Measurements from ENCODE around the gene XRN2.

DNA sequence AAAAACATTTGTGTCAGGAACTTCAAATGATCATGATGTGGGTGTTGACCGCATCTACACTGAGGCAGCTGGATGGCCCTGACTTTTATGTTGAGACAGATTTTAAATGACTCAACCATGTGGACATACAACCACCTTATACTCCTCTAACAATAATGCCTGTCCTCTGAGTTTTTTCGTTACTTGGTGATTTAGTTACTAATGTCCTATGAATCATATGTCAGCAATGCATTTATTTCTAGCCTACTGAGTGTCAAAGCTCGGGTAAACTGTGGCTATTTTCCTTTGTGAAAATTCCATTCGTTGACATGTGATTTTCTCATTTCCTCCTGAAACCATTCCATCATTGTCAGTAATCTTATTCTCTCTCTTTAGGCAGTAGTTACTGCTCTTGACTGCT is 133.1 kb downstream of the XRN2 start:
- TF ChIP-seq, protein P1, sequence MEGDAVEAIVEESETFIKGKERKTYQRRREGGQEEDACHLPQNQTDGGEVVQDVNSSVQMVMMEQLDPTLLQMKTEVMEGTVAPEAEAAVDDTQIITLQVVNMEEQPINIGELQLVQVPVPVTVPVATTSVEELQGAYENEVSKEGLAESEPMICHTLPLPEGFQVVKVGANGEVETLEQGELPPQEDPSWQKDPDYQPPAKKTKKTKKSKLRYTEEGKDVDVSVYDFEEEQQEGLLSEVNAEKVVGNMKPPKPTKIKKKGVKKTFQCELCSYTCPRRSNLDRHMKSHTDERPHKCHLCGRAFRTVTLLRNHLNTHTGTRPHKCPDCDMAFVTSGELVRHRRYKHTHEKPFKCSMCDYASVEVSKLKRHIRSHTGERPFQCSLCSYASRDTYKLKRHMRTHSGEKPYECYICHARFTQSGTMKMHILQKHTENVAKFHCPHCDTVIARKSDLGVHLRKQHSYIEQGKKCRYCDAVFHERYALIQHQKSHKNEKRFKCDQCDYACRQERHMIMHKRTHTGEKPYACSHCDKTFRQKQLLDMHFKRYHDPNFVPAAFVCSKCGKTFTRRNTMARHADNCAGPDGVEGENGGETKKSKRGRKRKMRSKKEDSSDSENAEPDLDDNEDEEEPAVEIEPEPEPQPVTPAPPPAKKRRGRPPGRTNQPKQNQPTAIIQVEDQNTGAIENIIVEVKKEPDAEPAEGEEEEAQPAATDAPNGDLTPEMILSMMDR (IDR thresholded peaks at IDR 0.05) = no peak
- no peak for TF ChIP-seq EZH2 (IDR thresholded peaks at IDR 0.05)
